ENCODE data around the gene CRYBB2.
"Not testable (repeated sequence)": the region's sequence is repeated elsewhere in the genome, so short reads cannot be mapped to it uniquely, and the experiment has no call there.

Gene CRYBB2

GRCh38 chr22:25236417-25236816, 17.0 kb downstream of the CRYBB2 start:
- DNase-seq, result no peak

- no peak for DNase-seq
Observed at GRCh38 chr22:25237503-25237902, 18.1 kb downstream of the CRYBB2 start.

GRCh38 chr22:25238058-25238457, 18.6 kb downstream of the CRYBB2 start:
- DNase-seq, result not testable (repeated sequence)

GRCh38 chr22:25255169-25255568, 35.7 kb downstream of the CRYBB2 start:
- not testable (repeated sequence) for DNase-seq

- not testable (repeated sequence) for DNase-seq
Observed at GRCh38 chr22:25267567-25267966, 48.1 kb downstream of the CRYBB2 start.

- DNase-seq, result not testable (repeated sequence)
Observed at GRCh38 chr22:25268902-25269301, 49.5 kb downstream of the CRYBB2 start.

GRCh38 chr22:25270061-25270460, 50.6 kb downstream of the CRYBB2 start:
- not testable (repeated sequence) for DNase-seq

GRCh38 chr22:25273231-25273630, 53.8 kb downstream of the CRYBB2 start:
- DNase-seq, result not testable (repeated sequence)

GRCh38 chr22:25273928-25274327, 54.5 kb downstream of the CRYBB2 start:
- DNase-seq, result not testable (repeated sequence)

- not testable (repeated sequence) for DNase-seq
Observed at GRCh38 chr22:25280118-25280517, 60.7 kb downstream of the CRYBB2 start.
